Colonic mucosa (tissue), 4 donors: ENCODE measurements around the gene EMILIN1. TPM values are rescaled to one million over a fixed set of nuclear protein-coding genes. Genes with fewer than 3 reads are reported as not detected.

Experiments used
- DNase-seq: peaks from one replicate; pipeline ENCODE4 v3.0.0-alpha.2; 2020
- H3K27ac ChIP-seq: fragments of 200-600 bp; one replicate; pipeline ENCODE4 v1.8.0; 2021
- H3K27me3 ChIP-seq: fragments of 200-600 bp; one replicate; pipeline ENCODE4 v1.8.0; 2021
- H3K36me3 ChIP-seq: fragments of 200-600 bp; one replicate; pipeline ENCODE4 v1.8.0; 2021
- H3K4me1 ChIP-seq: fragments of 200-600 bp; one replicate; pipeline ENCODE4 v1.8.0; 2021; ENCODE audit warnings: mild to moderate bottlenecking
- H3K4me3 ChIP-seq: fragments of 200-600 bp; one replicate; pipeline ENCODE4 v1.8.0; 2021
- H3K9ac ChIP-seq, 2 donors: one replicate each; pipeline ENCODE4 v1.7.0; 2013; ENCODE audit warnings: control low read depth in 2 of 2, low read depth in 2 of 2, low read length in 2 of 2
- H3K9me3 ChIP-seq: fragments of 200-600 bp; one replicate; pipeline ENCODE4 v1.8.0; 2021
- intact Hi-C: fragments of 100-400 bp; cut with DNase I; formaldehyde crosslinking; loops from one replicate; pipeline ENCODE4 v1.14.1; 2022
- total RNA-seq, 2 donors: library from RNA; stranded (reverse); fragmentation: NEBNext Ultra II Directional in 1 of 2; extraction: Animal tissue kit (Norgen Biotek cat#: 25700) in 1 of 2; gene quantifications; one replicate each; pipeline ENCODE4 v1.2.1, GENCODE V29; 2021
- TF ChIP-seq, protein P1 (sequence below): fragments of 200-600 bp; IDR thresholded peaks from one replicate; pipeline ENCODE4 v1.8.0; 2022; ENCODE audit warnings: antibody characterized with exemption, mild to moderate bottlenecking
- donor health status: healthy.
- donor health status: DM: no; HTN: no; CAD: no.
- donor health status: DM: no; HTN: no; CAD: no.

EMILIN1 gene
- total RNA-seq, 2 donors from 2014 or later, result 20.2 to 43.0 TPM

GRCh38 chr2:27067385-27067784 is 11.0 kb upstream of the EMILIN1 start:
- Histone ChIP-seq H3K9me3 (no peaks in the 10 kb centered on the region), H3K4me1 (peaks cover 18% of the 10 kb centered on the region), H3K36me3 (peaks cover 4% of the 10 kb centered on the region), H3K9ac (no peak overlapping the region), H3K4me3 (no peak overlapping the region), H3K27me3 (no peaks in the 10 kb centered on the region), H3K27ac (no peak overlapping the region)
- DNase-seq, result no peak
- TF ChIP-seq, protein P1, sequence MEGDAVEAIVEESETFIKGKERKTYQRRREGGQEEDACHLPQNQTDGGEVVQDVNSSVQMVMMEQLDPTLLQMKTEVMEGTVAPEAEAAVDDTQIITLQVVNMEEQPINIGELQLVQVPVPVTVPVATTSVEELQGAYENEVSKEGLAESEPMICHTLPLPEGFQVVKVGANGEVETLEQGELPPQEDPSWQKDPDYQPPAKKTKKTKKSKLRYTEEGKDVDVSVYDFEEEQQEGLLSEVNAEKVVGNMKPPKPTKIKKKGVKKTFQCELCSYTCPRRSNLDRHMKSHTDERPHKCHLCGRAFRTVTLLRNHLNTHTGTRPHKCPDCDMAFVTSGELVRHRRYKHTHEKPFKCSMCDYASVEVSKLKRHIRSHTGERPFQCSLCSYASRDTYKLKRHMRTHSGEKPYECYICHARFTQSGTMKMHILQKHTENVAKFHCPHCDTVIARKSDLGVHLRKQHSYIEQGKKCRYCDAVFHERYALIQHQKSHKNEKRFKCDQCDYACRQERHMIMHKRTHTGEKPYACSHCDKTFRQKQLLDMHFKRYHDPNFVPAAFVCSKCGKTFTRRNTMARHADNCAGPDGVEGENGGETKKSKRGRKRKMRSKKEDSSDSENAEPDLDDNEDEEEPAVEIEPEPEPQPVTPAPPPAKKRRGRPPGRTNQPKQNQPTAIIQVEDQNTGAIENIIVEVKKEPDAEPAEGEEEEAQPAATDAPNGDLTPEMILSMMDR, result no peak
- intact Hi-C loops, result no loop called here

DNA sequence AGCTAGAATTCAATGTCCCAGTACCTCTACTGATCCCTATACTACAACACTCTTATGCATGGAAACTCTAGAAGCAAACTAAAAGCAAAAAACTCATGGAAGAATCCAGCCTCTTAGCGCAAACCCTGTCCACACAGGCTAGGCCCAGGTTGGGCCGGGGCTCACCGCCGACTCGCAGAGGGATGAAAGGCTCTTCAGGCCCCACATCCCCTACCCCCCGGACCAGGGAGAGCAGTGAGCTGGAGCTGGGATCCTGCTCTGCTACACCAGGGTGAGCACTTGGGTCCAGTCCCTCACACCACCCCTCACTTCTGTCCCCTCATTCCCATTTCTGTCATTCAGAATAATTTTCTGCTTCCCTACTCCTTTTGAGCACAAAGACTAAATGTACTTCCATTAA is 9.0 kb upstream of the EMILIN1 start:
- TF ChIP-seq, protein P1, result no peak
- H3K27me3 ChIP-seq, result no peaks in the 10 kb centered on the region
- peaks cover 19% of the 10 kb centered on the region for H3K4me1 ChIP-seq
- H3K27ac ChIP-seq, result no peak overlapping the region
- intact Hi-C loops, result no loop called here
- H3K36me3 ChIP-seq, result peaks cover 4% of the 10 kb centered on the region
- H3K4me3 ChIP-seq, result no peak overlapping the region
- no peak overlapping the region for H3K9ac ChIP-seq
- DNase-seq, result no peak
- H3K9me3 ChIP-seq, result no peaks in the 10 kb centered on the region

DNA sequence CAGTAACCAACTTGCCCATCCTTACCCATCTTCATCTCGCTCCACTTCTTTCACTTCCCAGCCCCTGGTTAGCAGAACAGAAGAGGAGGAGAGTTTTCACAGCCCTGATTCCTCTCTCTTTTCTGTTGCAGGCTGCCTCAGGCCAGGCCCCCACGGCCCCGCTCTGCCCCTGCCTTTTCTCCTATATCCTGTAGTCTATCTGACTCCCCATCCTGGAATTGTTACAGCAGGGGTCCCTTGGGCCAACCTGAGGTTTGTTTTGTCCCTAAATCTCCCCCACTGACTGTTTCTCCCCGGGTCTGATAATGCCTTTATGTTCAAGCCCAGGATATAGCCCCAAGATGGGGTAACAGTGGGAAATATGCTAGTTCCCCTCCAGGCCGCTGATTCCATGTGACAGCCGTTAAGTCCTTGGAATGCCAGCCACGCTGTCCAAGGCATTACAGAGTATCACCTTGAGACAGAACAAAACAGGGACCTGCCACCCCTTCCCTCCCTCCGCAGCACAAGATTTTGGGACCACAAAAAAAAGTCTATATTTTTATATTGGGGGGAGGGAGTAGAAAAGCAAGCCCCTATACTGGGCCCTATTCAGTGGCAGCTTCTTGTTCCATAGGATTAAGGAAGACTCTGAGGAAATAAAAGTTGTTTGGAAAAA is 8.3 kb upstream of the EMILIN1 start:
- no peak for DNase-seq
- H3K27me3 ChIP-seq, result no peaks in the 10 kb centered on the region
- H3K27ac ChIP-seq, result peak overlapping the region; percentile 95
- intact Hi-C loops, result no loop called here
- H3K9ac ChIP-seq, result peak overlapping the region in 1 of 2 donors; percentile 97
- TF ChIP-seq, protein P1, result no peak
- peak overlapping the region; percentile 77 for H3K4me3 ChIP-seq
- H3K4me1 ChIP-seq, result peaks cover 25% of the 10 kb centered on the region
- no peaks in the 10 kb centered on the region for H3K9me3 ChIP-seq
- H3K36me3 ChIP-seq, result peaks cover 4% of the 10 kb centered on the region

DNA sequence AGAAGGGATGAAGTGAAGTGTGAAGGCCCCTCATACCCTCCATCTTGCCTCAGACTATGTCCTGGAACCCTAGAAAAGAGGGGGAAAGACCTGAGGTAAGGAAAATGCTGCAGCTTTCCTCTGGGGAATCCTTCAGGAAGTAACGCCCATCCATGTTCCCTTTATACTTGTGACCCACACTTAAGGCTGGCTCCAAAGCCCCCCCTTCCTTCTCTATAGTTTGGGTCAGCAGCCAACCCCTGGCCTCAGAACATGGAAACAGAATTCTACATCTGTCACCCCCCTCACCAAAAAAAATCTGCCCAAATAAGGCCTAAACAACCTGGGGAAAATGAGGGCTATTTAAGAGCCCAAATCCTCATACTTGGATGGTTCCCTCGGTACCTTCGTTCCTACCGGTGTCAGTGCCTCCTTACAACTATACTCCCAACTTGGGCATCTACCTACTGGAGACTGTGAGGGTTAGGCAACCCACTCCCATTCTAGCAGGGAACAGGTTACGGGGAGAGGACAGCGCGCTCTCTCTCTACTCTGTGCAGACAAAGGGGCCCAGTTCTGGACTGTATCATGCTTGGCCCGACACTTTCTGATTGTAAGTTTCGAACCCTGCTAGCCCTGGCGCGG is 7.7 kb upstream of the EMILIN1 start:
- intact Hi-C loops, result no loop called here
- Histone ChIP-seq H3K4me1 (peaks cover 25% of the 10 kb centered on the region), H3K9ac (peak overlapping the region; percentile 87 to 97), H3K27ac (peak overlapping the region; percentile 95), H3K4me3 (peak overlapping the region; percentile 77), H3K9me3 (no peaks in the 10 kb centered on the region), H3K36me3 (peaks cover 4% of the 10 kb centered on the region), H3K27me3 (no peaks in the 10 kb centered on the region)
- TF ChIP-seq, protein P1, result no peak
- DNase-seq, result no peak

DNA sequence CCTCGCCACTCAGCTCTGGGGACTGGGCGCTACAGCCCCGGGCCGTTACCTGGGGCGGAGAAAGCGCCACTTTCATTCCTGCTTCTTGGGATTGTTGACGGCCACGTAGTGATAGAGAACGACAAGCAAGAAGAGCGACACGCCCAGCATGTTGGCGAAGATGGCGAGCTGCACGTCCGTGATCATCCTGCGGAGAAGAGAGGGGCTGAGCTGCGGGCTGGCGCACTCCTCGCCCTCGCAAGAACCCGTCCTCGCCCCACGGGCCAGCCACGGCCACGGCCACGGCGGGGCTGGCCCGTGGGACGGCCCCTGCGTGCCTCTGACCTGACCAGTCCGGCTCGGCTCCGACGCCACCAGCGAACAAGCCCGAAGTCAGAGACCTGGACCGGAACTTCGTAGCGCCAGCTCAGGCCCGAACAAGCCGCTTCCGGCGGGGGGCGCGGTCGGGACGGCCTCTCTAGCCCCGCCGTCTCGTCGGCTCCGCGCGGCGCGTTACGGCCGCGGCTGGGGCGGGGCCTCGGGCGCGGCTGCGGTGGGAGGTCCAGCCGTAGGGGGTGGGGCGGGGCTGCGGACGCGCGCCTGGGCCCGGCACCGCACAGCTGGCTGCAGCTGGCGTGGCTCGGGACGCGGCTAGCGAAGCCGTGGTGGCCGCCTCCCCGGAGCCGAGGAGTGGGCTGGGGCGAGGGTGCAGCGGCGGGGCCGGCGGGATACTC is 7.0 kb upstream of the EMILIN1 start, which contains the start of gene OST4:
TSS of gene OST4 (minus strand) at position 378 of the 713 bp plus-strand sequence.
- DNase-seq, result peak; percentile 94
- Histone ChIP-seq H3K27ac (peak within 1 kb of the TSS; percentile 95), H3K27me3 (no peaks in the 10 kb centered on the region), H3K9me3 (no peaks in the 10 kb centered on the region), H3K36me3 (peaks cover 4% of the 10 kb centered on the region), H3K4me3 (peak within 1 kb of the TSS; percentile 77), H3K4me1 (peaks cover 25% of the 10 kb centered on the region), H3K9ac (peak within 1 kb of the TSS; percentile 87 to 97)
- TF ChIP-seq, protein P1, result no peak
- intact Hi-C loops, result no loop called here
